Anterior cingulate cortex (tissue), 58 donors: ENCODE results near the gene QSOX1.
"Not testable (repeated sequence)": the region's sequence is repeated elsewhere in the genome, so short reads cannot be mapped to it uniquely, and the experiment has no call there.

Source experiments
- DNase-seq, 58 donors: peaks; one replicate each; lab custom pipeline; 2025; lab: John Stamatoyannopoulos, UW

The QSOX1 gene, protein sequence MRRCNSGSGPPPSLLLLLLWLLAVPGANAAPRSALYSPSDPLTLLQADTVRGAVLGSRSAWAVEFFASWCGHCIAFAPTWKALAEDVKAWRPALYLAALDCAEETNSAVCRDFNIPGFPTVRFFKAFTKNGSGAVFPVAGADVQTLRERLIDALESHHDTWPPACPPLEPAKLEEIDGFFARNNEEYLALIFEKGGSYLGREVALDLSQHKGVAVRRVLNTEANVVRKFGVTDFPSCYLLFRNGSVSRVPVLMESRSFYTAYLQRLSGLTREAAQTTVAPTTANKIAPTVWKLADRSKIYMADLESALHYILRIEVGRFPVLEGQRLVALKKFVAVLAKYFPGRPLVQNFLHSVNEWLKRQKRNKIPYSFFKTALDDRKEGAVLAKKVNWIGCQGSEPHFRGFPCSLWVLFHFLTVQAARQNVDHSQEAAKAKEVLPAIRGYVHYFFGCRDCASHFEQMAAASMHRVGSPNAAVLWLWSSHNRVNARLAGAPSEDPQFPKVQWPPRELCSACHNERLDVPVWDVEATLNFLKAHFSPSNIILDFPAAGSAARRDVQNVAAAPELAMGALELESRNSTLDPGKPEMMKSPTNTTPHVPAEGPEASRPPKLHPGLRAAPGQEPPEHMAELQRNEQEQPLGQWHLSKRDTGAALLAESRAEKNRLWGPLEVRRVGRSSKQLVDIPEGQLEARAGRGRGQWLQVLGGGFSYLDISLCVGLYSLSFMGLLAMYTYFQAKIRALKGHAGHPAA

DNA sequence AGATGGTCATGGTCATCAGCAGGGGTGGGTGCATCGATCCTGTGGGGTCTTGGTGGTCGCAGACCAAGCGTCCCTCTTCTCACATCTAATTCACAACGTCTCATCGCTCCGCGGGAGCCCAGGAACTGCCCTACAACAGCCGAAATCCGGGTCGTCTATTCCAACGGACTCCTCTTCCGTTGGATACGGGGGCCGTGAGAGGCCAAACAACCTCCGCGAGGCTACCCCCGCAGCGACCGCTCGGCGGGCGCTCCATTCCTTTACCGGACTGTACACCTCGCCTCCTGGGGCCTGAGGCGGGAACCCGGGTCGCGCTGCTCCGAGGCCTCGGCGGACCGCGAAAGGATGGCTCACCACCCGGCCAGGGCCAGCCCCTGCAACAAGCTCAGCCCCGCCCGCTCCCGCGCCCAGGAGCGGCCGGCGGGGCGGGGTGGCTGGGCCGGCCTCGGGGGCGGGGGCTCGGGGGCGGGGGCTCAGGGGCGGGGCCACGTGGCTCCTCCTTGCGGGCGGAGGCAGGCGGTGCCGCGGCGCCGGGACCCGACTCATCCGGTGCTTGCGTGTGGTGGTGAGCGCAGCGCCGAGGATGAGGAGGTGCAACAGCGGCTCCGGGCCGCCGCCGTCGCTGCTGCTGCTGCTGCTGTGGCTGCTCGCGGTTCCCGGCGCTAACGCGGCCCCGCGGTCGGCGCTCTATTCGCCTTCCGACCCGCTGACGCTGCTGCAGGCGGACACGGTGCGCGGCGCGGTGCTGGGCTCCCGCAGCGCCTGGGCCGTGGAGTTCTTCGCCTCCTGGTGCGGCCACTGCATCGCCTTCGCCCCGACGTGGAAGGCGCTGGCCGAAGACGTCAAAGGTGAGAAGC is at the start of gene QSOX1:
Gene QSOX1 (plus strand): TSS at position 545 of the 857 bp plus-strand sequence. CDS start 39 bp downstream, at position 584.
- peak; percentile 63 to 96 (median 90) for DNase-seq

DNA sequence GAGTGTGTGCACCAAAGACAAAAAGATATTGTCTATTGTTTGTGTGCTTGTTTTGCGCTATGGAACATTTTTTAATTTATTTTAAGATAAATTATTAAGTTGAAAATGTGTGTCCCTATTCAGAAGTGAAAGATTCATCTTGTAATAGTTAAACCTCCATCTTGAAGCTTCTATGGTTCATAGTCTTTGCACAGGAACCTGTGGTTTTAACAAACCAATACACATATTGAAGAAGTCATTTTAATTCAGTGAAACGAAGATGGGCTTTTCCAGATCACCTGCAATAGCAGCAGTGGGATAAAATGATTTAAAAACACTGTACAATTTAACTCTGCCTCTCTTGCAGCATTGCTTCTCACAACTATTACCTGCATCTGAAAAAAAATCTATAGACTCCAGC is 42.6 kb upstream of the QSOX1 start:
- DNase-seq = no peak

DNA sequence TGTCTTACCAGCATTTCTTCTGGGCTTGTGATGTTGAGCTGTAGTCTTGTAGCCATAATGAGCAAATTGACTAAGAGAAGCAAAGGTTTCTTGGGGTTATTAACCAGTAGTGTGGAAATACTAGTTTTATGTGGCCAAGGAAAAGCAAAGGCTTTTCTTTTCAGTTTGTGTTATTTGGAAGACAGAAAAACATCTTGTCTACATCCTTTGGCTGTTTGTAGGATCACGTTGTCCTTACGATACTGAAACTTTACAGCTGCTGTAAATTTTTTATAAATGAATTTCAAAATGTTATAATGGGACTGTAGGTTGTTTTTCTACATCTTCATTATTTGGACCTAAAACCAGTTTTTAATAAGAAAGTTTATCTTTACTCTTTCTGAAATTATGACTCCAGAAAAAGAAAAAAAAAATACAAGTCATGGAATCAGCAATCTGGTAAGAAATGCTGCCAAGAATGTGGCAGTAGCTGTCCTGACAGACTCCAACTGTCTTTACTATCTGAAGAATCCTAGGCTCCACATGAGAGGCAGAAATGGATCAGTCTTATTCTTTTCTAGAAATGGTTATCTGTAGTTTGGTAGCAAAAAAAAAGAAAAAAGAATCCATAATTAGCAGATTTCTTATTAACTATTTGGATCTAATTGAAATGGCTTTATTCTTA is 41.6 kb upstream of the QSOX1 start:
- DNase-seq = no peak

DNA sequence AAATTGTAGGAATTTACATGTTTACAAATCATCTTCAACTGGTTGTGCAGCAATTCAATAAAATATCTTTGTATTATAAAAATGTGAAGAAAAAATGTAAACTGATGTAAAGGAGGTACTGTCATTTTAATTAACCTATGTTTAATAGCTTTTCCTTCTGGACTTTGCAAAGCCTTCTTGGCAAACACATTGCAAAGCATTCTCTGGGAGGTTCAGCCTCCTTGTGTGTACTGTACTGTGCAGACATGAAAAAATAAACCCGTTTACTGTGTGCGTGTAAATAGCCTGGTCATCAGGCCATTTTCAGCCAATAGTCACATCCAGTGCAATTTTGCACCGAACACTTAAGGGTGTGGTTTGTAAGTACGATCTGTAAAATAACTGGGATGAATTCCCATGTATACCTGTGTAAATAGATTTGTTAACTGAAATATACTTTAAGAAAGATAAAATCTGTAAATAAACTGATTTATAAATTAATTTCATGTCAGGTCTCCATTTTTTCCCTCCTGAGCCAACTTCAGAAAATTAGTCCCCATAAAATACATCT is 40.2 kb upstream of the QSOX1 start:
- no peak for DNase-seq

DNA sequence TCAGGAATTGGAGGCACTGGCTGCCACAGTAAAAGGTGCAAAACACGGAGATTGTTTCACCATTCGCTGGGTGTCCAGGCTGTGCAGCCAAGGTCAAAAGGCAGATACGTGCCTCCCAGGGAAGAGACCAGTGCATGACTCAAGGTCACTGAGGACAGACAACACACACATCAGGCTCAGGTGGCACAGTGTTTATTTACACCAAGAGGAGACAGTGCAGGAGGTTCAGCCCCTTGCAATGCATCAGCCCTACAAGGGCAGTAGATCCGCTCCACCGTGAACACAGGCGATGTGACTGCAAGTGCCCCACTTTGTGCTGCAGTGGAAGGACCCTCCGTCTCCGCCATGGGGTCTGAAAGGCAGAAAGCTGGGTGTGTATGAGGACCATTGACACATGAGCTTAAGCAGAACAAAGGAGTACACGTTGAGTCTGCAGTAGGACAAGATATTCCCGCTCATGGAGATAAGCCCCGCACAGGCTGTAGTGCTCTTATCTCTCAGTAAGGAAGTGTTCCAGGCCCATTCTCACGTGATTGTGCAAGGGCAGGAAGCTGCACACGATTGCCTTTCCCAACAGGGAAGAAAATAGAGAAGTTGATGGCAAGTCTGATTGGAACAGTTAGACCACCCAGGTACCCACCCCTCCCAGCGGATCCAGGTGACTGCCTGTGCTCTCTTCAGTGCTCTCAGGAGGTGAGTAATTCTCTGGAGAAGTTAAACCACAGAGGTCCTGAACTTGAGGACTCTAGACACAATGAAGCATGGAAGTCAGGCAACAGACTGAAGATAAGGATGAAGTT is 37.5 kb upstream of the QSOX1 start:
- no peak for DNase-seq

DNA sequence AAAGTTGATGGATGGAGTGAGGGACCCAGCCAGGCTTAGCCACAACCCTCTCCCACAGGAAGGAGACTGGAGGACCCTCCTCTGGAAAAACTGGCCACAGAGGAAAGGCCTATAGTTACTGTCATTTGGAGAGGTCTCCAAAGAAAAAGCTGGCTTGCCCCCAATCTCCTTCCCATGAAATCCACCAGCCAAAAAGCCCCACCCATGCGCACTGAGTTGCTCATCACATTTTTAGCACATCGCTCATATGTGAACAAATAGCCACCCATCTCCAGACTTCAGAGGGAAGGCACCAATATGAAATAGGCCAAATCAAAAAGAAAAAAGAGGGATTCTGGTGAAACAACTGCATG is 36.9 kb upstream of the QSOX1 start:
- no peak for DNase-seq

DNA sequence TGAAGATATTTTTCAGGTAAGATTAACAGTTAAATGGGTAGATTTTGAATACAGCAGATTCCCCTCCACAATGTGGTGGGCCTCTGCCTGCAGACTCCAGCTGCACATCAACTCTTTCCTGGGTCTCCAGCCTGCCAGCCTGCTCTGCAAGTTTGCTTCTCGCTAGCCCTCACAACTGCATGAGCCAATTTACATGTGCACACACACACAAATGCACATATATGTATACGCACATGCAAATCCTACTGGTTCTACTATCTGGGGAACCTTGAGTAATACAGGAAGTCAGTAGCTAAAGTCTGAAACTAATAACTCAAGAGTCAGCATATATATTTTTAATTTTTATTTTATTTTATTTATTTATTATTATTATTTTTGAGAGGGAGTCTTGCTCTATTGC is 34.8 kb upstream of the QSOX1 start:
- DNase-seq = no peak

DNA sequence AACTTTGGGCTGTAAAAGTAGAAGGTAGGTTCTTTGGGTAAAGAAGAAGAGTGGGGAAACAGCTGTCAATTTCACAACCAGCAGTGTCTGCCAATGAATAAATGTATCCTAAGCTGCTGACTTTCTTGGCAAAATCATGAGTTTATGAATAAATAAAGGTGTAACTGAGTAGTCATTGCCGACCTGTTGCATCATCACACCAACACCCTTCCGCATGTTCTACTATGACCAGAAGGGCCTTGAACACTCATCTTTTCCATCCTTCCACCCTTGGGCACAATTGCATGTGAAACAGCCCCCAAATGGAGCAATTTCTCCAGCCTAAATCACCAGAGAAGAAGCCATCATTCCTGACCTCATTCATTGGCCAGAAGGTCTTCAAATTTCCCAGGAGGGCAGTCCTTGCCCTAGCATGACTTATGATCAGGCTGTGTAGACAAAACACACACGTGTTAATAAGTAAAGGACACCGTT is 31.2 kb upstream of the QSOX1 start:
- DNase-seq = no peak

DNA sequence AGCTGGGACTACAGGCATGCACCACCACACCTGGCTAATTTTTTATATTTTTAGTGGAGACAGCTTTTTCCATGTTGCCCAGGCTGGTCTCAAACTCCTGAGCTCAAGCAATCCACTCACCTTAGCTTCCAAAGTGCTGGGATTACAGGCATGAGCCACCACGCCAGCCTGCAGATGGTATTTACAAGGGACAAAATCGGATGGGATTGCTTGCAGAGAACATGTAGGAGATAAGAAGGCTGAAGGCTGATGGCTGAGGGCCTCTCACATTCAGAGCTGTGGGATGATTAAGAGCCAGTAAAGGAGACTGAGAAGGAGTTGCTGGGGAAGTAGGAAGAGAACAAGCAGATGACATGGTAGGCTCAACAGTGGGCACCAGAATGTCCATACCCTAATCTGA is 24.0 kb upstream of the QSOX1 start:
- DNase-seq = no peak

DNA sequence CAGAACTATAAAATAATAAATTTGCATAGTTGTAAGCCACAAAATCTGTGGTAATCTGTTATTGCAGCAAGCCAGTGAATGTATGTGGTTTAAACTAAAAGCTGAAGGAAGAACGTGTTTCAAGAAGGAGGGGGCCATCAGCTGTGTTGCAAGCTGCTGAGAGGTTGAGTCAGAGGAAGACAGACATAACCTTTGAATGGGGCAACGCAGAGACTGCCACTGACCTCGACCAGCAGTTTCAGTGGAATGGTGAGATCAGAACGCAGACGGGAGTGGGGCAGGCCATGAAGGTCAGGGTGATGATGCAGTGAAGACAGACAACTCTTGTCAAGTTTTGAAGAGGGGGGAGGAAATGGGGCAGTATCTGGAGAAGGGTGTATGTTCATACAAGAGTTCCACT is 23.2 kb upstream of the QSOX1 start:
- no peak for DNase-seq

DNA sequence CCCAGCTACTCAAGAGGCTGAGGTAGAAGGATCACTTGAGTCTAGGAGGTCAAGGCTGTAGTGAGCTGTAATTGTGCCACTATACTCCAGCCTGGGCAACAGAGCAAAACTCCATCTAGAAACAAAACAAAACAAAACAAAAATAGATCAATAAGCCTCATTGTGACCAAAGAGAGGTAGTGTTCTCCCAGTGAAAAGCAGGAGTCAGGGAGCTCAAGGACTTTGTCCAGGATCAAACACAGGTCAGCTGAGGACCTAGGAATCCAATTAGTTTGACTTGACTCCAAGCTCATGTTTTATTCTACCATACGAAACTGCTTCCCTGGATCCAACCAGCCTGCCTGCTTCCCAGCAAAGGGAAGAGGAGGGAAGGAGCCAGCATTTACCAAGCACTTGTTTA is 21.5 kb upstream of the QSOX1 start:
- no peak for DNase-seq

DNA sequence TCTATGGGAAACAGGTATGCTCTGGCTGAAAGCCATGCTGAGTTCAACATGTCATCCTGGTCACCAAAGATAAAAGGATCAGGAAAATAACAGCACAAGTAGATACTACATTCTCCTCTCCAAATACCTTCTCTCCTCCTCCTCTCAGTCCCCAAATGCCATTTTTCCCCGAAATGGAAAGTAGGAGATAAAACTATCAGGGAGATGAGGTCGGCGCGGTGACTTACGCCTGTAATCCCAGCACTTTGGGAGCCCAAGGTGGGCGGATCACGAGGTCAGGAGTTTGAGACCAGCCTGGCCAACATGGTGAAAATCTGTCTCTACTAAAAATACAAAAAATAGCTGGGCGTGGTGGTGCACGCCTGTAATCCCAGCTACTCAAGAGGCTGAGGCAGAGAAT is 21.0 kb upstream of the QSOX1 start:
- not testable (repeated sequence) for DNase-seq

DNA sequence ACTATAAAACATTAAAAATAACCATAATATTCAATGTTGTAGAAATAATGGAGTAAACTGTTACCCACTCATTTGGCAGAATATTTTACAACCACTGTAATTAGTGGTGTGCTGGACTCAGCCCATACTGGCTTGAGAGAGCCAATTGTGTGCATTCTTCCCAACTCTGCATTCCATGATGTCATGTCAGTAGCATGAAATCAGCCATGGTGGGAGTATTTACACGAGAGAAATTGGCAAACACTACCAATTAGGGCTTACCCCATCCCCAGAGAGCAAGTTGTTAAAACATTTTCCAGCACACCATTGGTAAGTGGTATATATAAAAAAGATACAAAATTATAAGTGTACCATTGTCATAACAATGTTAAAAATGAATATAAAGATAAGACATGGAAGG is 19.1 kb upstream of the QSOX1 start:
- DNase-seq = no peak

DNA sequence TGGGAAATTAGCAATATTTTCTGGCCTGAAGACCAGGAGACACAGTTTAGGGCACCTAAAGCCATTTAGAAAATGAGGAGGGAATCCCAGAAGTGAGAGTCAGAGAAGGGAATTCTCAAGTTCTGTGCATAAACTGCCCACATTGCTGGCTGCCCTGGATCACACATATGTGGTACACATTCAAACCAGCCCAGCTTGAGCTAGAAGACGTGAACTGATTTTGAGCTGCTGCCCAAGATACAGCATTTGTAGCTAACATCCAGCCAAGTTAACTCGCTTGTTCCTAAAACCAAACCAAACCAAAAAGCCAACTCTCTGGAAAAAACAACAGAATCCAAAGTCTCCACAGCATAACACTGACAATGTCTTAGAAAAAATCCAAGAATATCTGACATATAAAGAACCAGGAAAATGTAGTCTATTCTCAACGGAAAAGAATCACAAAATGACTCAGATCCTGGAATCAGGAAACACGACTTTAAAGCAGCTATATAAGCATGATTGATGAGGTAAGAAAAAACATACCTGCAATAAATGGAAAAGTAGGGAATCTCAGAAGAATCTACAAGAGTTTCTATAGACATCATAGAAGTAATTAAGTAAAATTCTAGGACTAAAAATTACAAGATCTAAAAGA is 18.2 kb upstream of the QSOX1 start:
- DNase-seq = no peak

DNA sequence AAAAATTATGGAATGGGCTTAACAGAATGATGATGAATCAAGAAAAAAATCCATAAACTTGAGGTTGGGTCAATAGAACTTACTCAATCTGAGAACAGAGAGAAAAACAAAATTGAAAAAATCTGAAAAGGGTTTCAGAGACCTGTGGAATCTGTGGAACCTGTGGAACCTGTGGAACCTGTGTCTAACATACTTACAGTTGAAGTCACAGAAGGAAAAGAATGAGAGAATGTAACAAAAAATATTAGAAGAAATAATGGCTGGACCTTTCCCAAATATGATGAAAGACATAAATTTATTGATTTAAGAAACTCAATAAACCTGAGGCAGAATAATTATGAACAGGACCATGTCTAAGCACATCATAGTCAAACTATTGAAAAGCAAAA is 17.7 kb upstream of the QSOX1 start:
- no peak for DNase-seq

DNA sequence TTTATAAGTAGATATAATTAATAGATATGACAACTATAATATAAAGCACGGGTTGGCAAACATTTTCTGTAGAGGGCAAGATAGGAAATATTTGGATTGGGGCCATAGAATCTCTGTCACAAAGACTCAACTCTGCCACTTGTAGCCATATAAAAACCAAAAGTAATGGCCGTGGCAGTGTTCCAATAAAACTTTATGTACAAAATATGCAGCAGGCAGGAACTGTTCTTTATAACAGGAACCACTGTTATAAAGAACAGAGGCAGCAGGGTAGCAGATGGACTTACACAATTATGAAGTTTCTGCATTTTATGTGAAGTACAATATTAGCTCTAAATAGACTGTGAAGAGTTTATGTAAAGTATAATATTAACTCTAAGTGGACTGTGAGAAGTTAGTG is 16.9 kb upstream of the QSOX1 start:
- DNase-seq = no peak

DNA sequence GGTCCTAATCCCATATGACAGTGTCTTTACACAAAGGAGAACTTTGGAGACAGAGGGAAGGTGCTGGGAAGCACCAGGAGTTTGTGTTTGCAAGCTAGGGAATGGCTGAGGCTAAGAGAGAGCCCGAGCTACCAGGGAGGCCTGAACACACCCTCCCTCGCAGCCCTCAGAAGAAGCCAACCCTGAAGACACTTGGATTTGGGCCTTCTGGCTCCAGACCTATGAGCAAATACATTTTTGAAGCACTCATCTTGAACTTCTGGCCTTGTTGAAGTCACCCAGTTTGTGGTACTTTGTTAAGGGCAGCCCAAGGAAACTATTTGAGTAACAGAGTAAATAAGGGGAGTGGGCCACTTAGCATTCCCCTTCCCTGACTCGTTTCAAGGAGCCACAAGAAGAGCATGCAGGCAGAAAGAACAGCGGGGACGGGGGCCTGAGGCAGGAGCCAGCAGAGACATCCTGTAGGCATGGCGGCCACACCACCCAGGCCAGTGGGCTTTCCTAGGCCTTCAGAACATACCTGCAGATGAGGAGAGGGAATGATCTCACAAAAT is 13.2 kb upstream of the QSOX1 start:
- DNase-seq = no peak

DNA sequence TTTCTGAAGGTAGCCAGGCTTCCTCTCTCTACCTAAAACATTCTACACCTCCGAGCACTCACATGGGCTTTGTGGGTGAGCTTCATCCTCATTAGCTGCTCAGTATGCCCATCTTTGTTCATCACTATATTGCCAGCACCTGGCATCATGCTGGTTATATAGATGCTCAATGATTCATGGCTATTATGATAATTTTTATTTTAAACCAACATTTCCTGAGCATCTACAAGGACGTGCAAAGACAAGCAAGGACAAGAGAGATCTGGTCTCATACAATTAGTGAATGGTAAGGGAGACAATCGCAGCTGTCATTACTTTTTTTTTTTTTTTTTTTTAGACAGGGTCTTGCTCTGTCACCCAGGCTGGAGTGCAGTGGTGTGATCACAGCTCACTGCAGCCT is 11.3 kb upstream of the QSOX1 start:
- no peak for DNase-seq
